Smooth muscle cell (in vitro differentiated cells): ENCODE measurements around the gene MIAT. TPM values are rescaled to one million over a fixed set of nuclear protein-coding genes. Genes with fewer than 3 reads are reported as not detected.

ENCODE experiments used
- DNase-seq: peaks from one replicate; lab custom pipeline; 2025; ENCODE audit not compliant: unreplicated experiment; lab: John Stamatoyannopoulos, UW
- H2AFZ ChIP-seq: fragments of 200-600 bp; sonication (generic); 2 replicates; pipeline ENCODE4 v1.6.0; 2016; ENCODE audit warnings: antibody characterized with exemption, low read depth, mild to moderate bottlenecking
- H3F3A ChIP-seq: fragments of 200-600 bp; sonication (generic); 2 replicates; pipeline ENCODE4 v1.6.0; 2017; ENCODE audit warnings: antibody characterized with exemption, low read depth
- H3K27ac ChIP-seq: fragments of 200-600 bp; sonication (generic); 2 replicates; pipeline ENCODE4 v1.5.1; 2016; ENCODE audit warnings: low read depth, mild to moderate bottlenecking
- H3K27me3 ChIP-seq: fragments of 200-600 bp; sonication (generic); 2 replicates; pipeline ENCODE4 v1.6.1; 2016; ENCODE audit warnings: low read depth, mild to moderate bottlenecking
- H3K36me3 ChIP-seq: fragments of 200-600 bp; sonication (generic); 2 replicates; pipeline ENCODE4 v1.5.1; 2016; ENCODE audit warnings: low read depth
- H3K4me1 ChIP-seq: fragments of 200-600 bp; sonication (generic); 2 replicates; pipeline ENCODE4 v1.5.1; 2016; ENCODE audit warnings: low read depth
- H3K4me2 ChIP-seq: fragments of 200-600 bp; sonication (generic); 2 replicates; pipeline ENCODE4 v1.6.0; 2016; ENCODE audit warnings: mild to moderate bottlenecking
- H3K4me3 ChIP-seq: fragments of 200-600 bp; sonication (generic); 2 replicates; pipeline ENCODE4 v1.5.1; 2016; ENCODE audit warnings: mild to moderate bottlenecking
- H3K79me2 ChIP-seq: fragments of 200-600 bp; sonication (generic); 2 replicates; pipeline ENCODE4 v1.6.0; 2016; ENCODE audit warnings: low read depth, mild to moderate bottlenecking
- H3K9ac ChIP-seq: fragments of 200-600 bp; sonication (generic); 2 replicates; pipeline ENCODE4 v1.6.0; 2016; ENCODE audit warnings: low read depth
- H3K9me3 ChIP-seq: fragments of 200-600 bp; sonication (generic); replicated peaks from 2 replicates; pipeline ENCODE4 v1.5.1; 2016; ENCODE audit warnings: low read depth
- H4K20me1 ChIP-seq: fragments of 200-600 bp; sonication (generic); 2 replicates; pipeline ENCODE4 v1.6.0; 2016; ENCODE audit warnings: low read depth
- WGBS: methylation state at CpG from one replicate; pipeline ENCODE4 v1.1.7; 2016; ENCODE audit warnings: low lambda C conversion rate; 5-methylcytosine and 5-hydroxymethylcytosine counted together
- polyA plus RNA-seq: library from polyadenylated mRNA; unstranded; fragments of >200 nt; fragmentation: Nextera tagmentation; extraction: Ambion mirVana; gene quantifications from 2 replicates; pipeline ENCODE4 v1.2.1, GENCODE V29; 2016
- total RNA-seq: library from RNA; depleted of rRNA; stranded (reverse); fragments of >200 nt; gene quantifications from 2 replicates; pipeline ENCODE4 v1.2.3, GENCODE V29; 2014
- TF ChIP-seq, protein P1 (sequence below): fragments of 200-600 bp; sonication (generic); IDR thresholded peaks from 2 replicates; pipeline ENCODE4 v1.5.1; 2017; ENCODE audit warnings: borderline replicate concordance, mild to moderate bottlenecking, antibody characterized with exemption; ENCODE audit not compliant: insufficient read depth, poor library complexity, severe bottlenecking

MIAT gene
- total and polyA plus RNA-seq, 2 experiments from 2014 or later = 0.16 to 7.0 TPM

DNA sequence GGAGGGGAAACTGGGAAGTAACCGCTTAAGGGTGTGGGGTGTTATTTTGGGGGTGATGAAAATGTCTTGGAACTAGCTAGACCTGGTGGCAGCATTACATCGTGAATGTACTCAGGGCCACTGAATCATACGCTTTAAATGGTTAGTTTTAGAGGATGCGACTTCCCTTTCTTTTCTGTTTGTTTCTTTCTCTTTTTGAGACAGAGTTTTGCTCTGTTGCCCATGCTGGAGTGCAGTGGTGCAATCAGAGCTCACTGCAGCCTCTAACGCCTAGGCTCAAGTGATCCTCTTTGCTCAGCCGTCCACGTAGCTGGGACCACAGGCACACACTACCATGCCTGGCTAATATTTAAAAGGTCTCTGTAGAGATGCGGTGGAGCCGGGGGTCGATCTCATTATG lies 5.6 kb upstream of the MIAT start:
- Histone ChIP-seq H4K20me1 (no peaks in the 10 kb centered on the region), H3K9ac (no peak overlapping the region), H3K27me3 (peaks cover 40% of the 10 kb centered on the region), H3K36me3 (no peaks in the 10 kb centered on the region), H3K4me2 (no peak overlapping the region), H3K4me3 (no peak overlapping the region), H3K4me1 (peaks cover 25% of the 10 kb centered on the region), H3K9me3 (no peaks in the 10 kb centered on the region), H3K79me2 (no peaks in the 10 kb centered on the region), H3F3A (no peaks in the 10 kb centered on the region), H3K27ac (no peak overlapping the region), H2AFZ (no peak overlapping the region)
- WGBS = 90% methylated on average over 10 of the region's 10 CpGs
- DNase-seq = no peak
- TF ChIP-seq, protein P1, sequence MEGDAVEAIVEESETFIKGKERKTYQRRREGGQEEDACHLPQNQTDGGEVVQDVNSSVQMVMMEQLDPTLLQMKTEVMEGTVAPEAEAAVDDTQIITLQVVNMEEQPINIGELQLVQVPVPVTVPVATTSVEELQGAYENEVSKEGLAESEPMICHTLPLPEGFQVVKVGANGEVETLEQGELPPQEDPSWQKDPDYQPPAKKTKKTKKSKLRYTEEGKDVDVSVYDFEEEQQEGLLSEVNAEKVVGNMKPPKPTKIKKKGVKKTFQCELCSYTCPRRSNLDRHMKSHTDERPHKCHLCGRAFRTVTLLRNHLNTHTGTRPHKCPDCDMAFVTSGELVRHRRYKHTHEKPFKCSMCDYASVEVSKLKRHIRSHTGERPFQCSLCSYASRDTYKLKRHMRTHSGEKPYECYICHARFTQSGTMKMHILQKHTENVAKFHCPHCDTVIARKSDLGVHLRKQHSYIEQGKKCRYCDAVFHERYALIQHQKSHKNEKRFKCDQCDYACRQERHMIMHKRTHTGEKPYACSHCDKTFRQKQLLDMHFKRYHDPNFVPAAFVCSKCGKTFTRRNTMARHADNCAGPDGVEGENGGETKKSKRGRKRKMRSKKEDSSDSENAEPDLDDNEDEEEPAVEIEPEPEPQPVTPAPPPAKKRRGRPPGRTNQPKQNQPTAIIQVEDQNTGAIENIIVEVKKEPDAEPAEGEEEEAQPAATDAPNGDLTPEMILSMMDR = no peak

DNA sequence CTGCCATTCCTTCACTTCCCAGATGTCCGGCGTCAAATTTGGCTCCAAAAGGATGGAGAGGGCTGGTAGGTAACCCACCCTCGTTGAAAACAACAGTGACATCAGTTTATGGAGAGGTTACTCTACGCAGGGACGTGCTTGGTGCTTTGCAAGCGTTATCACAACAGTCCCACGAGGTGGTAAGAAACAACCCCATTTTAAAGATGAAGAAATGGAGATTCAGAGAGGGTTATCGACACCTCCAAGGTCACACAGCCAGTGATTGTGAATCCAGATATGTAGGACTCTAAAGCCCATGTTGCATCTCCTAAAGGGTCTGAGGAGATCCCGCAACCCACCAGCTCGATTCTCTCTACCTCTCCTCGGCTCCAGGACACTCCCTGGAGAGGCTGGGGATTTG lies 773 bp downstream of the MIAT start:
- peak overlapping the region; percentile 88 for H3K4me2 ChIP-seq
- H3K79me2 ChIP-seq = no peaks in the 10 kb centered on the region
- H3K4me3 ChIP-seq = peak overlapping the region; percentile 22
- 8% methylated on average over 11 of the region's 11 CpGs for WGBS
- no peak overlapping the region for H3K27ac ChIP-seq
- no peak overlapping the region for H3K9ac ChIP-seq
- TF ChIP-seq, protein P1 = no peak
- no peaks in the 10 kb centered on the region for H4K20me1 ChIP-seq
- H2AFZ ChIP-seq = no peak overlapping the region
- no peaks in the 10 kb centered on the region for H3K36me3 ChIP-seq
- peaks cover 37% of the 10 kb centered on the region for H3K27me3 ChIP-seq
- DNase-seq = no peak
- H3K9me3 ChIP-seq = no peaks in the 10 kb centered on the region
- H3F3A ChIP-seq = peaks cover 6% of the 10 kb centered on the region
- peaks cover 14% of the 10 kb centered on the region for H3K4me1 ChIP-seq

DNA sequence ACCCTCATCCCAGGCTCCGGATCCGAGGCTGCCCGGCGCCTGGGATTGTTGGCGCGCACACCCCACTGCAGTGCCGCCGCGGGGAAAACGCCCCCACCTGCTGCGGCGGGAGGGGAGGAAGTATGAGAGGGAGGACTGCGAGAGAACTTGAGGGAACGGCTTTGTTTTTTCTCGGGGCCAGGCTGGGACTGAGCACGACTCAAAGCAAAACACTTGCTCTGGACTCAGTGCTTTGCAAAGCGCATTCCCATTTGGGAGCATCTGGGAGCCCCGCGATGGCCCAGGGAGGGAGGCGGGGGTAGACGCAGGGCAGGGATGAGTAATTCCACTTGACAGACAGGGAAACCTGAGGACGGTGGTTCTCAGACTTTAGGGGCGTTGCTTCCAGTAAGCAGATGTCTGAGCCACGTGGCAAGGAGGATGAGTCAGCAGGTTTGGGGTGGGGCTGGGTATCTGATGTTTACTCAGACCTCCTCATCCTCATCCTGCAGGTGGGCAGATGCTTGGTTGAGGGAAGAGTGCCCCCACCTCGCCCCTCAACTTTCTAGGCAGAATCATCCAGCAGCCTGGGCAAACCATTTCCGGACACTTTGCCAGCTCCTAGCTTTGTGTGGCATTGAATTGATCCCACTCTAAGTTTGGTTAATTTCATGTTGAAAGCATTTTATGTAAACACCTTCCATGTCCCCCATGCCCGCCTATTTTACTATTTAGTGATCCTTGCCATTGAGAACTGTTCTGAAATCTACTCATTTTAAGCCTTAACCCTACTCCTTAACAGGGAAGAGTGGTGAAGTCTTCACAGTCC lies 1.5 kb downstream of the MIAT start:
- H3F3A ChIP-seq = peaks cover 6% of the 10 kb centered on the region
- H3K4me2 ChIP-seq = peak overlapping the region; percentile 85
- H3K9ac ChIP-seq = no peak overlapping the region
- no peaks in the 10 kb centered on the region for H3K79me2 ChIP-seq
- TF ChIP-seq, protein P1 = no peak
- no peaks in the 10 kb centered on the region for H3K36me3 ChIP-seq
- H3K4me1 ChIP-seq = peaks cover 14% of the 10 kb centered on the region
- H4K20me1 ChIP-seq = no peaks in the 10 kb centered on the region
- H3K27me3 ChIP-seq = peaks cover 36% of the 10 kb centered on the region
- no peak for DNase-seq
- peak overlapping the region; percentile 5 for H3K27ac ChIP-seq
- H2AFZ ChIP-seq = peak overlapping the region; percentile 48
- no peaks in the 10 kb centered on the region for H3K9me3 ChIP-seq
- peak overlapping the region; percentile 22 for H3K4me3 ChIP-seq
- 7% methylated on average over 26 of the region's 27 CpGs for WGBS

DNA sequence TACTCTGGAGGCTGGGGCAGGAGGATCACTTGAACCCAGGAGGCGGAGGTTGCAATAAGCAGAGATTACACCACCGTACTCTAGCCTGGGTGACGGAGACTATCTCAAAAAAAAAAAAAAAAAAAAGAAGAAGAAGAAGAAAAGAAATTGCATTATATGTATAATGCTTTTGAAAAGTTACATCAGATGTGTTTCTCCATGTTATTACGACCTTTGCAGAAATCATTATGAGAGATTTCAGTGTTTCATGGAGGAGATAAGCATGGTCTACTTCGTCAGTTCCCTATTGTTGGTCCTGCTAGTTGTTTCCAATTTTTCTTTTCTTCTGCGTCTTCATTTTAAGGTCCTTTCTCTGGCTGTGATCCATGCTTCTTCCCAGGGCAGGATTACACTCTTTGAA lies 3.0 kb downstream of the MIAT start:
- H4K20me1 ChIP-seq = no peaks in the 10 kb centered on the region
- TF ChIP-seq, protein P1 = no peak
- WGBS = 91% methylated on average over 6 of the region's 6 CpGs
- H3K27ac ChIP-seq = no peak overlapping the region
- peaks cover 6% of the 10 kb centered on the region for H3F3A ChIP-seq
- no peak overlapping the region for H3K4me2 ChIP-seq
- DNase-seq = no peak
- H3K4me1 ChIP-seq = peaks cover 19% of the 10 kb centered on the region
- H3K27me3 ChIP-seq = peaks cover 26% of the 10 kb centered on the region
- H3K4me3 ChIP-seq = no peak overlapping the region
- no peaks in the 10 kb centered on the region for H3K36me3 ChIP-seq
- H2AFZ ChIP-seq = no peak overlapping the region
- no peaks in the 10 kb centered on the region for H3K9me3 ChIP-seq
- no peaks in the 10 kb centered on the region for H3K79me2 ChIP-seq
- H3K9ac ChIP-seq = no peak overlapping the region
